B cell (primary cell): Measurements from ENCODE around the gene ITLN2. TPM values are rescaled to one million over a fixed set of nuclear protein-coding genes. Genes with fewer than 3 reads are reported as not detected.

ENCODE experiments used
- ATAC-seq: fragments of 200-7000 bp; cut with Tn5 transposase; one replicate; pipeline ENCODE4 v1.10.0; 2021; ENCODE audit warnings: low read depth, mild to moderate bottlenecking, moderate number of reproducible peaks, moderate library complexity
- CTCF ChIA-PET: fragments of 350-600 bp; sonication (Branson Sonifier 250); formaldehyde crosslinking; loops from one replicate; lab custom pipeline; 2021; ENCODE audit warnings: antibody characterized with exemption, inconsistent platforms; lab: Charles Lee
- POLR2A ChIA-PET: fragments of 350-600 bp; sonication (Branson Sonifier 250); formaldehyde crosslinking; loops from one replicate; lab custom pipeline; 2021; ENCODE audit warnings: antibody characterized with exemption; lab: Charles Lee
- DNase-seq: peaks from one replicate; pipeline ENCODE4 v3.0.0; 2013
- H2AFZ ChIP-seq: 2 replicates; pipeline ENCODE4 v1.6.1; 2012; ENCODE audit warnings: mild to moderate bottlenecking, low read depth, low read length; ENCODE audit not compliant: insufficient read depth, poor library complexity, severe bottlenecking
- H3K27ac ChIP-seq, 2 donors: 1 replicate in 1 of 2; 2 replicates in 1 of 2; pipeline ENCODE4 v1.5.1; 2012 to 2013; ENCODE audit warnings: low read length in 2 of 2, mild to moderate bottlenecking in 2 of 2, moderate library complexity in 1 of 2
- H3K27me3 ChIP-seq, 4 experiments: fragments of 200-600 bp in 1 of 4; sonication (generic) in 1 of 4; replicated peaks in 1 of 4; 1 replicate in 2 of 4; 2 replicates in 2 of 4; pipeline versions ENCODE4 v1.6.1 to v1.7.0; 2013 to 2016; ENCODE audit warnings: low read length in 3 of 4, mild to moderate bottlenecking in 2 of 4, mixed read lengths in 1 of 4, moderate library complexity in 1 of 4; ENCODE audit not compliant: insufficient read depth in 4 of 4, control insufficient read depth in 3 of 4; ENCODE audit errors: control extremely low read depth in 1 of 4
- H3K36me3 ChIP-seq, 2 experiments: replicated peaks in 1 of 2; 1 replicate in 1 of 2; 2 replicates in 1 of 2; pipeline versions ENCODE4 v1.6.1 to v1.7.1; 2013; ENCODE audit warnings: low read length in 1 of 2; ENCODE audit not compliant: insufficient read depth in 2 of 2, control insufficient read depth in 1 of 2; ENCODE audit errors: control extremely low read depth in 1 of 2, extremely low read depth in 1 of 2
- H3K4me1 ChIP-seq, 2 donors: fragments of 200-600 bp in 1 of 2; sonication (generic) in 1 of 2; 1 replicate in 1 of 2; 2 replicates in 1 of 2; pipeline versions ENCODE4 v1.5.1 to v1.6.1; 2013 to 2017; ENCODE audit warnings: low read length in 2 of 2; ENCODE audit not compliant: control insufficient read depth in 2 of 2, insufficient read depth in 2 of 2
- H3K4me2 ChIP-seq: replicated peaks from 2 replicates; pipeline ENCODE3; 2012; ENCODE audit warnings: mild to moderate bottlenecking, low read depth, low read length; ENCODE audit not compliant: poor library complexity, severe bottlenecking
- H3K4me3 ChIP-seq, 5 experiments: fragments of 200-600 bp in 1 of 5; sonication (generic) in 1 of 5; 1 replicate in 3 of 5; 2 replicates in 2 of 5; pipeline versions ENCODE4 v1.5.1 to v1.7.0; 2011 to 2016; ENCODE audit warnings: low read length in 4 of 5, mild to moderate bottlenecking in 4 of 5, low read depth in 2 of 5, control low read depth in 1 of 5, moderate library complexity in 1 of 5; ENCODE audit not compliant: insufficient read depth in 1 of 5; ENCODE audit errors: control extremely low read depth in 1 of 5, extremely low read depth in 1 of 5
- H3K79me2 ChIP-seq: fragments of 200-600 bp; sonication (generic); one replicate; pipeline ENCODE4 v1.6.0; 2016; ENCODE audit warnings: low read length; ENCODE audit not compliant: control insufficient read depth, insufficient read depth
- H3K9ac ChIP-seq: fragments of 200-600 bp; sonication (generic); 2 replicates; pipeline ENCODE4 v1.6.1; 2017; ENCODE audit warnings: mild to moderate bottlenecking, low read length, moderate library complexity
- H3K9me3 ChIP-seq, 3 donors: one replicate each; pipeline versions ENCODE4 v1.6.1 to v1.7.1; 2013; ENCODE audit warnings: low read length in 2 of 3; ENCODE audit not compliant: control insufficient read depth in 2 of 3, insufficient read depth in 1 of 3; ENCODE audit errors: control extremely low read depth in 1 of 3
- H4K20me1 ChIP-seq: 2 replicates; pipeline ENCODE4 v1.6.0; 2012; ENCODE audit warnings: mild to moderate bottlenecking, low read length; ENCODE audit not compliant: insufficient read depth, control insufficient read depth, poor library complexity, severe bottlenecking
- H3K27ac Mint-ChIP-seq: one replicate; pipeline ENCODE4 v1.8.0; 2021; ENCODE audit warnings: mixed read lengths
- H3K27me3 Mint-ChIP-seq: one replicate; pipeline ENCODE4 v1.8.0; 2021; ENCODE audit warnings: mixed read lengths
- H3K4me1 Mint-ChIP-seq: one replicate; pipeline ENCODE4 v1.8.0; 2021; ENCODE audit warnings: mixed read lengths
- H3K4me3 Mint-ChIP-seq: one replicate; pipeline ENCODE4 v1.8.0; 2021; ENCODE audit warnings: mixed read lengths
- H3K9me3 Mint-ChIP-seq: one replicate; pipeline ENCODE4 v1.8.0; 2022; ENCODE audit warnings: mixed read lengths; ENCODE audit not compliant: insufficient read depth
- CTCF ChIP-seq: fragments of 200-600 bp; IDR thresholded peaks from one replicate; pipeline ENCODE4 v1.8.0; 2022; ENCODE audit warnings: antibody characterized with exemption, mild to moderate bottlenecking
- EZH2 ChIP-seq: IDR thresholded peaks from 2 replicates; pipeline ENCODE4 v1.6.1; 2012; ENCODE audit warnings: borderline replicate concordance, low read depth, mild to moderate bottlenecking, moderate library complexity, low read length; ENCODE audit not compliant: insufficient read depth, poor library complexity, severe bottlenecking
- WGBS: methylation state at CpG from one replicate; pipeline ENCODE4 v1.1.5; 2013; ENCODE audit warnings: missing lambda C conversion rate; ENCODE audit not compliant: insufficient coverage; 5-methylcytosine and 5-hydroxymethylcytosine counted together
- intact Hi-C: fragments of 100-400 bp; cut with micrococcal nuclease; formaldehyde crosslinking; loops from one replicate; pipeline ENCODE4 v1.10.0; 2022
- polyA minus RNA-seq: library from RNA; depleted of rRNA, polyadenylated mRNA; stranded (reverse); fragments of >200 nt; gene quantifications from 2 replicates; pipeline ENCODE4 v1.2.3, GENCODE V29; 2012
- polyA plus RNA-seq: library from polyadenylated mRNA; depleted of rRNA; stranded (reverse); fragments of >200 nt; gene quantifications from 2 replicates; pipeline ENCODE4 v1.2.3, GENCODE V29; 2012
- total RNA-seq, 2 donors: library from RNA; stranded (reverse); fragments of 120-200 nt in 1 of 2; gene quantifications; 1 replicate in 1 of 2; 2 replicates in 1 of 2; pipeline versions ENCODE4 v1.2.3 to v1.2.4, GENCODE V29; 2013 to 2022

ITLN2 gene
- total RNA-seq, result not detected in 2 replicates
- not detected for total RNA-seq (2013)
- not detected in 2 replicates for polyA plus RNA-seq
- polyA minus RNA-seq, result not detected in 2 replicates

GRCh38 chr1:160954158-160955104, at the start of gene ITLN2:
TSS of gene ITLN2 (minus strand) at chr1:160954809. CDS start at chr1:160954741, 68 bp downstream.
- no peaks in the 10 kb centered on the region for H3K27me3 Mint-ChIP-seq
- no peaks in the 10 kb centered on the region for H4K20me1 ChIP-seq
- CTCF ChIA-PET, result interaction anchor here (0.6 to 10.0 kb wide), 36 partner anchors 9 to 335 kb away, joined by 3 to 279 read pairs (median 5); partner anchors contain the start of genes F11R, ITLN1, KLHDC9 and LY9
- no peaks in the 10 kb centered on the region for H3K36me3 ChIP-seq
- no peaks in the 10 kb centered on the region for H3K9me3 ChIP-seq
- intact Hi-C loops, result loop anchor here (1.0 to 5.0 kb wide), 2 partner anchors 187 to 279 kb away; no protein-coding TSS in a partner anchor
- H2AFZ ChIP-seq, result peak within 1 kb of the TSS; percentile 41
- no peak within 1 kb of the TSS for H3K4me3 Mint-ChIP-seq
- H3K27me3 ChIP-seq, result no peaks in the 10 kb centered on the region
- TF ChIP-seq EZH2, result no peak
- TF ChIP-seq CTCF, result peak; percentile 71
- H3K9me3 Mint-ChIP-seq, result no peaks in the 10 kb centered on the region
- no peak within 1 kb of the TSS for H3K27ac Mint-ChIP-seq
- ATAC-seq, result peak; percentile 78
- H3K27ac ChIP-seq, result no peak within 1 kb of the TSS
- no peak within 1 kb of the TSS for H3K4me3 ChIP-seq
- no peak within 1 kb of the TSS for H3K9ac ChIP-seq
- POLR2A ChIA-PET, result interaction anchor here (1.8 kb wide), 1 partner anchor 117 kb away, joined by 4 read pairs; no protein-coding TSS in a partner anchor
- peaks cover 9% of the 10 kb centered on the region for H3K4me1 Mint-ChIP-seq
- H3K79me2 ChIP-seq, result no peaks in the 10 kb centered on the region
- H3K4me2 ChIP-seq, result no peak within 1 kb of the TSS
- WGBS, result 77% methylated on average over 6 of the region's 8 CpGs
- DNase-seq, result peak; percentile 67
- H3K4me1 ChIP-seq, result peaks cover 0 to 4% of the 10 kb centered on the region in 2 donors

- Mint-ChIP-seq H3K27ac (no peak overlapping the region), H3K27me3 (no peaks in the 10 kb centered on the region), H3K4me3 (no peak overlapping the region), H3K4me1 (peaks cover 4% of the 10 kb centered on the region), H3K9me3 (no peaks in the 10 kb centered on the region)
- peaks cover 31% of the 10 kb centered on the region for H3K79me2 ChIP-seq
- peaks cover 9 to 18% of the 10 kb centered on the region in 2 experiments for H3K36me3 ChIP-seq
- H3K27me3 ChIP-seq, result no peaks in the 10 kb centered on the region
- TF ChIP-seq EZH2 (no peak), CTCF (no peak)
- ChIA-PET CTCF (no interaction called here), POLR2A (no interaction called here)
- H3K4me1 ChIP-seq, result peaks cover 0 to 5% of the 10 kb centered on the region in 2 donors
- no peak overlapping the region for H2AFZ ChIP-seq
- DNase-seq (no peak), ATAC-seq (no peak)
- no peaks in the 10 kb centered on the region for H4K20me1 ChIP-seq
- no peak overlapping the region for H3K4me2 ChIP-seq
- WGBS, result 90% methylated on average over 4 of the region's 5 CpGs
- no peak overlapping the region for H3K27ac ChIP-seq
- H3K9ac ChIP-seq, result no peak overlapping the region
- intact Hi-C loops, result no loop called here
- H3K9me3 ChIP-seq, result no peaks in the 10 kb centered on the region
- no peak overlapping the region for H3K4me3 ChIP-seq
Measured at GRCh38 chr1:161001525-161001924, 46.9 kb upstream of the ITLN2 start.
